HEK293 (cell line): ENCODE measurements around the gene PA2G4.

Experiments
- CTCF ChIA-PET: fragments of 350-600 bp; formaldehyde crosslinking; extraction: SDS; loops from one replicate; lab custom pipeline; 2021; ENCODE audit warnings: antibody characterized with exemption; lab: Yijun Ruan, JAX
- POLR2A ChIA-PET: fragments of 300-600 bp; formaldehyde crosslinking; extraction: SDS; loops from one replicate; lab custom pipeline; 2020; ENCODE audit warnings: antibody characterized with exemption, inconsistent platforms; lab: Yijun Ruan, JAX
- H3K27ac ChIP-seq: fragments of 200-500 bp; sonication (Bioruptor generic); 2 replicates; pipeline ENCODE4 v1.5.1; 2014; ENCODE audit warnings: low read depth, low read length, control low read depth, inconsistent platforms; ENCODE audit errors: extremely low read depth
- H3K36me3 ChIP-seq, 2 experiments: fragments of 200-500 bp in 1 of 2; sonication (Bioruptor generic) in 1 of 2; 1 replicate in 1 of 2; 2 replicates in 1 of 2; pipeline ENCODE4 v1.5.1; 2014 to 2017; ENCODE audit warnings: inconsistent platforms in 2 of 2, low read length in 2 of 2; ENCODE audit not compliant: control insufficient read depth in 2 of 2, insufficient read depth in 1 of 2
- H3K4me1 ChIP-seq: fragments of 200-500 bp; sonication (Bioruptor generic); 2 replicates; pipeline ENCODE4 v1.5.1; 2014; ENCODE audit warnings: mild to moderate bottlenecking, low read length, inconsistent platforms; ENCODE audit not compliant: control insufficient read depth, insufficient read depth
- H3K4me3 ChIP-seq: 2 replicates; pipeline ENCODE4 v1.5.1; 2011; ENCODE audit warnings: low read depth, mild to moderate bottlenecking, control low read depth, low read length, moderate library complexity
- H3K9me3 ChIP-seq: fragments of 200-500 bp; sonication (Bioruptor generic); 2 replicates; pipeline ENCODE4 v1.5.1; 2014; ENCODE audit warnings: low read depth, low read length, inconsistent platforms; ENCODE audit not compliant: control insufficient read depth, insufficient read depth
- GFI1B ChIP-seq: fragments of 450-650 bp; formaldehyde crosslinking; IDR thresholded peaks from 2 replicates; pipeline ENCODE4 v1.5.1; 2016; ENCODE audit warnings: missing biosample characterization, missing genetic modification characterization
- GLIS1 ChIP-seq: fragments of 450-650 bp; formaldehyde crosslinking; IDR thresholded peaks from 2 replicates; pipeline ENCODE4 v1.5.1; 2016; ENCODE audit warnings: missing biosample characterization, missing genetic modification characterization
- INSM2 ChIP-seq: fragments of 450-650 bp; formaldehyde crosslinking; IDR thresholded peaks from 2 replicates; pipeline ENCODE4 v1.5.1; 2016; ENCODE audit warnings: missing biosample characterization, missing genetic modification characterization
- KLF10 ChIP-seq: fragments of 450-650 bp; IDR thresholded peaks from 2 replicates; pipeline ENCODE4 v1.5.1; 2018; ENCODE audit warnings: missing biosample characterization, mild to moderate bottlenecking, missing genetic modification characterization
- WT1 ChIP-seq: fragments of 450-650 bp; formaldehyde crosslinking; IDR thresholded peaks from 2 replicates; pipeline ENCODE4 v1.5.1; 2016; ENCODE audit warnings: missing biosample characterization, missing genetic modification characterization
- ZBTB17 ChIP-seq: fragments of 450-650 bp; formaldehyde crosslinking; IDR thresholded peaks from 2 replicates; pipeline ENCODE4 v1.5.1; 2016; ENCODE audit warnings: missing biosample characterization, missing genetic modification characterization
- ZIC2 ChIP-seq: fragments of 450-650 bp; formaldehyde crosslinking; IDR thresholded peaks from 2 replicates; pipeline ENCODE4 v1.5.1; 2016; ENCODE audit warnings: missing biosample characterization, missing genetic modification characterization
- ZNF133 ChIP-seq: fragments of 450-650 bp; formaldehyde crosslinking; IDR thresholded peaks from 2 replicates; pipeline ENCODE4 v1.5.1; 2016; ENCODE audit warnings: missing biosample characterization, missing genetic modification characterization
- ZNF174 ChIP-seq: fragments of 450-650 bp; formaldehyde crosslinking; IDR thresholded peaks from 2 replicates; pipeline ENCODE4 v1.5.0; 2017; ENCODE audit warnings: missing biosample characterization, mild to moderate bottlenecking, missing genetic modification characterization
- ZNF184 ChIP-seq: fragments of 450-650 bp; IDR thresholded peaks from 2 replicates; pipeline ENCODE4 v1.5.1; 2018; ENCODE audit warnings: missing biosample characterization, mild to moderate bottlenecking, missing genetic modification characterization
- ZNF2 ChIP-seq: fragments of 450-650 bp; formaldehyde crosslinking; IDR thresholded peaks from 2 replicates; pipeline ENCODE4 v1.5.1; 2016; ENCODE audit warnings: missing biosample characterization, missing genetic modification characterization
- ZNF221 ChIP-seq: fragments of 450-650 bp; formaldehyde crosslinking; IDR thresholded peaks from 2 replicates; pipeline ENCODE4 v1.5.1; 2017; ENCODE audit warnings: missing biosample characterization, missing genetic modification characterization, borderline replicate concordance
- ZNF280D ChIP-seq: fragments of 450-650 bp; formaldehyde crosslinking; IDR thresholded peaks from 2 replicates; pipeline ENCODE4 v1.5.1; 2016; ENCODE audit warnings: missing biosample characterization, missing genetic modification characterization
- ZNF335 ChIP-seq: fragments of 450-650 bp; formaldehyde crosslinking; conservative IDR thresholded peaks from 2 replicates; pipeline ENCODE4 v1.5.1; 2016; ENCODE audit warnings: missing biosample characterization, missing genetic modification characterization
- ZNF416 ChIP-seq: fragments of 450-650 bp; formaldehyde crosslinking; IDR thresholded peaks from 2 replicates; pipeline ENCODE4 v1.5.1; 2016; ENCODE audit warnings: missing biosample characterization, missing genetic modification characterization
- ZNF521 ChIP-seq: fragments of 450-650 bp; formaldehyde crosslinking; IDR thresholded peaks from 2 replicates; pipeline ENCODE4 v1.5.1; 2017; ENCODE audit warnings: missing biosample characterization, mild to moderate bottlenecking, missing genetic modification characterization
- ZNF544 ChIP-seq: fragments of 450-650 bp; formaldehyde crosslinking; IDR thresholded peaks from 2 replicates; pipeline ENCODE4 v1.5.0; 2017; ENCODE audit warnings: missing biosample characterization, missing genetic modification characterization
- ZNF629 ChIP-seq: fragments of 450-650 bp; formaldehyde crosslinking; IDR thresholded peaks from 2 replicates; pipeline ENCODE4 v1.5.1; 2017; ENCODE audit warnings: missing biosample characterization, missing genetic modification characterization
- TF ChIP-seq, protein P1 (sequence below): fragments of 450-650 bp; formaldehyde crosslinking; IDR thresholded peaks from 2 replicates; pipeline ENCODE4 v1.5.1; 2016; ENCODE audit warnings: missing biosample characterization, missing genetic modification characterization, borderline replicate concordance

The PA2G4 gene

DNA sequence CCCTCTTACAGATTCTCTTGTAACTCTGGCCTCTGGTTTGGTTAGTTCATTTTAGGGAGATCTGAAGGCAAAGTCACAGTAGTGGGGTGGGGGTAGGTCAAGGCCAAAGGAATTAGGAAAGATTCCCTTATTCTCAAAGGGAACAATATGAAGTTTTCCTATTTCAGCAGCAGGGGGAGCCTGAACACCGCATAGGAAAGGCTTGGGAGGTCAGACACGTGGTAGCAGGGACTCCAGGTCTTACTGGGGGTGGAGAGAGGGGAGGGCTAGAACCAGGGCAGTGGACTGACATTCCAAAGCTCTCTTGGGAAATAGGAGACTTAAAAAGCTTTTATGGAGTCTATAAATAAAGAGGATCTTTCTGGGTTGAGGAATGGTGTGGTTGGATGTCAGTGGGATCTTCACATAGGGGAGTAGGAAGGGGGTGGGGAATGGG lies 15.0 kb downstream of the PA2G4 start (continued):
- TF ChIP-seq ZNF416 (tag by site-specific recombination) (no peak), ZNF2 (peak; percentile 46; the same call in 1 of the 2 replicates), ZNF629 (peak; percentile 18; the same call in 1 of the 2 replicates), GLIS1 (tag by site-specific recombination) (peak; percentile 88), KLF10 (0 out of 2 replicates have a peak, but pooled peaks have one; percentile 13), WT1 (tag by site-specific recombination) (peak; percentile 47; the same call in 1 of the 2 replicates), INSM2 (tag by site-specific recombination) (peak; percentile 22; the same call in 1 of the 2 replicates)

DNA sequence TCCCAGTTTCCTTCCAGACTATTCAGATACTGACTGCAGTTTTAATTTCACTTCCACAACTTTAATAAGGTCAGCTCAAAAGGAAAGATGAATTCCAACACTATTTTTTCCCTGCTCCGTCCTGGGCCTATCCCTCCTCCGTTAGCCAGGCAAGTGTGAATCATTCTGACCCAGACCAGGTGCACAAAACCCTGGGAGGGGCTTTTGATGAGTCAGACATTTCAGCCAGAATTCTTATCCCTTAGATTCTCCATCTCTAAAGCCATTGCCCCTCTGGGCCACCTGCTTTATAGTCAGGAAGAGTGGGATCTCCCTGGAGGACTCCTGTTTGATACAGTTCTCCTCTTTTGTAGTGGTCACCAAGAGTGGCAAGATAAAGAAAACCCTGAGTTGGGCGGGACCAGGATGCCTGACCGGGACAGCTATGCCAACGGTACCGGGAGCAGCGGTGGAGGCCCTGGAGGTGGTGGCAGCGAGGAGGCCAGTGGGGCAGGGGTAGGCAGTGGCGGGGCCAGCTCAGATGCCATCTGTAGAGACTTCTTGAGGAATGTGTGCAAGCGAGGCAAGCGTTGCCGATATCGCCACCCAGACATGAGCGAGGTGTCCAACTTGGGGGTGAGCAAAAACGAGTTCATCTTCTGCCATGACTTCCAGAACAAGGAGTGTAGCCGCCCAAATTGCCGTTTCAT lies 15.9 kb downstream of the PA2G4 start:
- Histone ChIP-seq H3K9me3 (no peaks in the 10 kb centered on the region), H3K27ac (no peak overlapping the region), H3K4me3 (no peak overlapping the region), H3K36me3 (peaks cover 0 to 50% of the 10 kb centered on the region in 2 experiments; a peak in 2 of 3 replicates), H3K4me1 (peaks cover 5% of the 10 kb centered on the region)
- no peak for TF ChIP-seq ZNF184 (tag by site-specific recombination)
- TF ChIP-seq ZNF335: 0 out of 2 replicates have a peak, but pooled peaks have one; percentile 2
- POLR2A ChIA-PET: interaction anchor here (1.1 to 6.1 kb wide), 7 partner anchors 7 to 101 kb away, joined by 8 to 165 read pairs (median 38); partner anchors contain the start of genes ESYT1, MYL6, PA2G4 and RNF41
- CTCF ChIA-PET: interaction anchor here (0.6 to 5.0 kb wide), 26 partner anchors 8 to 472 kb away, joined by 3 to 86 read pairs (median 4); partner anchors contain the start of genes ERBB3, ESYT1, MYL6 and PA2G4

GRCh38 chr12:56121204-56121870 lies 17.0 kb downstream of the PA2G4 start:
- TF ChIP-seq ZNF174 (no peak), ZIC2 (tag by site-specific recombination) (0 out of 2 replicates have a peak, but pooled peaks have one; percentile 10)
- Histone ChIP-seq H3K4me3 (no peak overlapping the region), H3K9me3 (no peaks in the 10 kb centered on the region), H3K36me3 (peaks cover 0 to 50% of the 10 kb centered on the region in 2 experiments; a peak in 2 of 3 replicates), H3K27ac (no peak overlapping the region), H3K4me1 (peaks cover 5% of the 10 kb centered on the region)
- ChIA-PET POLR2A (interaction anchor here (4.3 kb wide), 1 partner anchor 68 kb away, joined by 50 read pairs; the partner anchor contains the start of gene SMARCC2), CTCF (interaction anchor here (0.6 to 5.0 kb wide), 3 partner anchors 69 to 128 kb away, joined by 4 to 86 read pairs (median 21); partner anchors contain the start of genes RNF41 and SMARCC2)

DNA sequence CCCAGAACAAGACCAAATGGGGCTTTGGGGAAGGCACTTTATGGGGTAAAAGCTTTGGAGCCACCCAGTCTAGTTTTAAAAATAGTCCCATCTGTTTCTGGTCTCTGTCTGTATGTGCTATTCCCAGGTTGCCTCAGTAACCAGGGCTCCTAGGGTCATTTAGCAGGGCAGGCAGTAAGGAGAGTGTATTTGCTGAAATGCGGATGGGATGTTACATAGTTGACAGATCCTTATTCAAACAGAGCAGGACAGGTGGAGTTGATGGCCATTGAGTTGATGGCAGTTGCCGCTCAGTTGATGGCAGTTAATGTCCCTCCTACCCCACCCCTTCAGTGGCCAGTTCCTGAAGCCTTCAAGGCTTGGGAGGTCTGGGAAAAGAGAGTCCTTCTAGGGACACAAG lies 18.3 kb downstream of the PA2G4 start:
- Histone ChIP-seq H3K4me1 (peaks cover 14% of the 10 kb centered on the region), H3K4me3 (no peak overlapping the region), H3K36me3 (peaks cover 0 to 40% of the 10 kb centered on the region in 2 experiments; a peak in 2 of 3 replicates), H3K27ac (no peak overlapping the region), H3K9me3 (no peaks in the 10 kb centered on the region)
- POLR2A ChIA-PET: interaction anchor here (1.3 to 1.6 kb wide), 2 partner anchors 67 to 136 kb away, joined by 3 to 4 read pairs; partner anchors contain the start of genes ANKRD52 and SMARCC2
- CTCF ChIA-PET: interaction anchor here (0.6 to 1.1 kb wide), 3 partner anchors 67 to 109 kb away, joined by 3 to 6 read pairs (median 4); partner anchors contain the start of gene SMARCC2
- no peak for TF ChIP-seq ZBTB17
- TF ChIP-seq ZNF629: no peak
- no peak for TF ChIP-seq ZNF221 (tag by site-specific recombination)
- TF ChIP-seq ZNF280D (tag by site-specific recombination): no peak
- no peak for TF ChIP-seq ZNF521 (tag by site-specific recombination)
- TF ChIP-seq ZNF133: no peak
- TF ChIP-seq, protein P1, sequence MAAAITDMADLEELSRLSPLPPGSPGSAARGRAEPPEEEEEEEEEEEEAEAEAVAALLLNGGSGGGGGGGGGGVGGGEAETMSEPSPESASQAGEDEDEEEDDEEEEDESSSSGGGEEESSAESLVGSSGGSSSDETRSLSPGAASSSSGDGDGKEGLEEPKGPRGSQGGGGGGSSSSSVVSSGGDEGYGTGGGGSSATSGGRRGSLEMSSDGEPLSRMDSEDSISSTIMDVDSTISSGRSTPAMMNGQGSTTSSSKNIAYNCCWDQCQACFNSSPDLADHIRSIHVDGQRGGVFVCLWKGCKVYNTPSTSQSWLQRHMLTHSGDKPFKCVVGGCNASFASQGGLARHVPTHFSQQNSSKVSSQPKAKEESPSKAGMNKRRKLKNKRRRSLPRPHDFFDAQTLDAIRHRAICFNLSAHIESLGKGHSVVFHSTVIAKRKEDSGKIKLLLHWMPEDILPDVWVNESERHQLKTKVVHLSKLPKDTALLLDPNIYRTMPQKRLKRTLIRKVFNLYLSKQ (tag by site-specific recombination): no peak
- TF ChIP-seq ZNF544: no peak
- no peak for TF ChIP-seq GFI1B (tag by site-specific recombination)
